GM12878 (cell line): Measurements from ENCODE around the gene ARID3B. TPM values are rescaled to one million over a fixed set of nuclear protein-coding genes. Genes with fewer than 3 reads are reported as not detected.

Source experiments
- CBFB ChIP-seq: IDR thresholded peaks from 2 replicates; pipeline ENCODE4 v1.6.1; 2016; ENCODE audit warnings: antibody characterized with exemption, low read depth
- CTCF ChIP-seq, 3 experiments: IDR thresholded peaks in 2 of 3; conservative IDR thresholded peaks in 1 of 3; 2 replicates each; pipeline ENCODE4 v1.5.1; 2011; ENCODE audit warnings: low read depth in 3 of 3, low read length in 3 of 3, mild to moderate bottlenecking in 3 of 3, control low read depth in 2 of 3, moderate library complexity in 2 of 3, inconsistent platforms in 1 of 3, mixed read lengths in 1 of 3; ENCODE audit not compliant: control insufficient read depth in 2 of 3, insufficient read depth in 1 of 3; ENCODE audit errors: extremely low read depth in 1 of 3
- HDAC6 ChIP-seq: fragments of 200-600 bp; sonication (generic); IDR thresholded peaks from one replicate; pipeline ENCODE4 v1.8.0; 2017; ENCODE audit warnings: antibody characterized with exemption; ENCODE audit not compliant: unreplicated experiment
- IKZF1 ChIP-seq: fragments of 450-650 bp; conservative IDR thresholded peaks from 2 replicates; pipeline ENCODE4 v1.6.1; 2017; ENCODE audit warnings: antibody characterized with exemption, mild to moderate bottlenecking
- MAX ChIP-seq: IDR thresholded peaks from 2 replicates; pipeline ENCODE4 v1.6.1; 2012; ENCODE audit warnings: low read depth, low read length, improper control_type of control experiment
- MEF2A ChIP-seq: IDR thresholded peaks from 2 replicates; pipeline ENCODE4 v1.6.1; 2011; ENCODE audit warnings: low read depth, mild to moderate bottlenecking, low read length, moderate library complexity; ENCODE audit not compliant: insufficient read depth
- MTA3 ChIP-seq: IDR thresholded peaks from 2 replicates; pipeline ENCODE4 v1.6.1; 2012; ENCODE audit warnings: low read length, inconsistent platforms, borderline replicate concordance
- NBN ChIP-seq: fragments of 450-650 bp; IDR thresholded peaks from 2 replicates; pipeline ENCODE4 v1.6.1; 2016
- NR2C1 ChIP-seq: fragments of 450-650 bp; IDR thresholded peaks from 2 replicates; pipeline ENCODE4 v1.6.1; 2017; ENCODE audit warnings: antibody characterized with exemption, mild to moderate bottlenecking, moderate library complexity
- POLR2AphosphoS5 ChIP-seq: IDR thresholded peaks from 2 replicates; pipeline ENCODE4 v1.6.1; 2011; ENCODE audit warnings: mild to moderate bottlenecking, low read length, inconsistent platforms
- RB1 ChIP-seq: fragments of 450-650 bp; formaldehyde crosslinking; IDR thresholded peaks from 2 replicates; pipeline ENCODE4 v1.6.1; 2017; ENCODE audit warnings: mild to moderate bottlenecking, borderline replicate concordance
- RBBP5 ChIP-seq: fragments of 200-600 bp; sonication (generic); conservative IDR thresholded peaks from 2 replicates; pipeline ENCODE4 v1.6.1; 2016
- RCOR1 ChIP-seq: conservative IDR thresholded peaks from 2 replicates; pipeline ENCODE4 v1.6.1; 2012; ENCODE audit warnings: low read depth, low read length, improper control_type of control experiment
- RELA ChIP-seq: fragments of 450-650 bp; IDR thresholded peaks from 2 replicates; pipeline ENCODE4 v1.8.0; 2014; ENCODE audit warnings: borderline replicate concordance; ENCODE audit not compliant: partially characterized antibody
- SMAD1 ChIP-seq: fragments of 450-650 bp; IDR thresholded peaks from 2 replicates; pipeline ENCODE4 v1.6.1; 2018; ENCODE audit warnings: mild to moderate bottlenecking, low read depth; ENCODE audit not compliant: partially characterized antibody
- SREBF1 ChIP-seq: IDR thresholded peaks from 2 replicates; pipeline ENCODE4 v1.6.1; 2012; ENCODE audit warnings: mild to moderate bottlenecking, low read length
- SREBF2 ChIP-seq: IDR thresholded peaks from 2 replicates; pipeline ENCODE4 v1.6.1; 2012; ENCODE audit warnings: mild to moderate bottlenecking, low read length
- TBL1XR1 ChIP-seq: IDR thresholded peaks from 2 replicates; pipeline ENCODE4 v1.6.1; 2012; ENCODE audit warnings: low read depth, low read length, improper control_type of control experiment
- ZBED1 ChIP-seq: IDR thresholded peaks from 2 replicates; pipeline ENCODE4 v1.6.1; 2016; ENCODE audit warnings: borderline replicate concordance
- polyA plus RNA-seq, 11 experiments: library from polyadenylated mRNA; depleted of rRNA in 4 of 11; unstranded in 6 of 11; stranded (reverse) in 5 of 11; fragments of >200 nt; fragmentation: Nextera tagmentation in 4 of 11; fragmentation: Illumina TruSeq in 1 of 11; extraction: Ambion mirVana in 4 of 11; extraction: Trizol in 1 of 11; gene quantifications; 1 replicate in 1 of 11; 2 replicates in 10 of 11; pipeline versions ENCODE4 v1.2.1 to v1.2.3, GENCODE V29; 2011 to 2016; ENCODE audit warnings: inconsistent platforms in 2 of 11, missing spikeins in 2 of 11, low read depth in 1 of 11
- total RNA-seq, 4 experiments: library from RNA; depleted of rRNA in 3 of 4; stranded (reverse); fragments of >200 nt in 3 of 4; fragmentation: Illumina TruSeq in 1 of 4; extraction: Trizol in 1 of 4; gene quantifications; 2 replicates each; pipeline versions ENCODE4 v1.2.1 to v1.2.3, GENCODE V29; 2013 to 2021
- TF ChIP-seq, protein P1 (sequence below): fragments of 150-350 bp; IDR thresholded peaks from 2 replicates; pipeline ENCODE4 v1.6.1; 2014; ENCODE audit warnings: mild to moderate bottlenecking, low read depth, low read length
- TF ChIP-seq, protein P2 (sequence below): IDR thresholded peaks from 2 replicates; pipeline ENCODE4 v1.6.1; 2011; ENCODE audit warnings: borderline replicate concordance, low read depth, mild to moderate bottlenecking, moderate library complexity, mixed read lengths, low read length; ENCODE audit not compliant: insufficient read depth; ENCODE audit errors: extremely low read length

ARID3B gene
- total and polyA plus RNA-seq, 10 of the 15 experiments (the other 5 are each of a cell fraction or from before 2014, with no cell fraction given) = 1.1 to 33.4 (median 24.0) TPM

DNA sequence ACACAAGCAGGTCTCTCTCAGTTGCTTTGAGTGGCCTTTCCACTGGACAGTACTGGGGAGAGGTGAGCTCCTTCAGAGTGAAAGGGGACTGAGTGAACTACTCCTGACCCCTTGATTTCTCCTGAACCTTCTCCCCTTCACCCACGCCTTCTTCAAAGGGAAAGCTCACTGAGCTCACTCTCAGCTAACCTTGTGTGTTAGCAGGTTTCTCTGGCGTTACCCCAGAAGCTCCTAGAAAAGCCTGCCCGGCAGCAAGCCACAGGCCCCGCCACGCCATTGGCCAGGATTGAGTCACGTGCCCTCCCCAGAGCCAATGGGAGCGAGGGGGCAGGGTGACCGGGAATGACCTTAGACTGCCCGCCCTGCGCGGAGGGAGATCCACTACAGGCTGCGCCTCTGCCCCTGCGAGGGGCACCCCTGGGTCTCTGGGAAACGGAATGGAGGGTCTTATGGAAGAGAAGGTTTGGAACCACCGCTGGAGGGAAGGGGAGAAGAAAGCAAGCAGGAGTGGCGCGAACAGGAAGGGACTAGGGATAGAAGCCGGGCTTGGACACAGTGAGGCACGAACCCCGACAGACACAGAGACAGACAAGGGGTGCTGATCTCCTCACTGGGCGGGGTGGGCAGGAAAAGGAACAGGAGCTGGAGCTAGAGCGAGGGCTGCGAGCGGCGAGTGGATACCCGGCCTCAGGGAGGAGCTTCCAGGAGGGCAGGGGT is 57.3 kb downstream of the ARID3B start (continued):
- TF ChIP-seq MAX (peak; percentile 93), RB1 (peak; percentile 55; the same call in 1 of the 2 replicates), NBN (peak; percentile 58; the same call in 1 of the 2 replicates), RBBP5 (no peak), MTA3 (peak; percentile 94; the same call in 1 of the 2 replicates), CBFB (peak; percentile 84; the same call in 1 of the 2 replicates), SMAD1 (peak; percentile 43), CTCF (IDR thresholded peaks at IDR 0.05 in 2 of 3, conservative IDR thresholded peaks at IDR 0.05 in 1 of 3; ENCODE audit: control insufficient read depth in 2 of 3, extremely low read depth in 1 of 3, insufficient read depth in 1 of 3, low read depth in 3 of 3, low read length in 3 of 3) (no peak), TBL1XR1 (no peak), HDAC6 (no peak), MEF2A (no peak), IKZF1 (0 out of 2 replicates have a peak, but pooled peaks have one; percentile 33), POLR2AphosphoS5 (no peak; the same call in 1 of the 2 replicates), RELA (peak; percentile 56), ZBED1 (no peak), RCOR1 (no peak), SREBF2 (no peak), SREBF1 (no peak), NR2C1 (peak; percentile 50; the same call in 1 of the 2 replicates)
- TF ChIP-seq, protein P1, sequence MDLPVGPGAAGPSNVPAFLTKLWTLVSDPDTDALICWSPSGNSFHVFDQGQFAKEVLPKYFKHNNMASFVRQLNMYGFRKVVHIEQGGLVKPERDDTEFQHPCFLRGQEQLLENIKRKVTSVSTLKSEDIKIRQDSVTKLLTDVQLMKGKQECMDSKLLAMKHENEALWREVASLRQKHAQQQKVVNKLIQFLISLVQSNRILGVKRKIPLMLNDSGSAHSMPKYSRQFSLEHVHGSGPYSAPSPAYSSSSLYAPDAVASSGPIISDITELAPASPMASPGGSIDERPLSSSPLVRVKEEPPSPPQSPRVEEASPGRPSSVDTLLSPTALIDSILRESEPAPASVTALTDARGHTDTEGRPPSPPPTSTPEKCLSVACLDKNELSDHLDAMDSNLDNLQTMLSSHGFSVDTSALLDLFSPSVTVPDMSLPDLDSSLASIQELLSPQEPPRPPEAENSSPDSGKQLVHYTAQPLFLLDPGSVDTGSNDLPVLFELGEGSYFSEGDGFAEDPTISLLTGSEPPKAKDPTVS = no peak
- TF ChIP-seq, protein P2, sequence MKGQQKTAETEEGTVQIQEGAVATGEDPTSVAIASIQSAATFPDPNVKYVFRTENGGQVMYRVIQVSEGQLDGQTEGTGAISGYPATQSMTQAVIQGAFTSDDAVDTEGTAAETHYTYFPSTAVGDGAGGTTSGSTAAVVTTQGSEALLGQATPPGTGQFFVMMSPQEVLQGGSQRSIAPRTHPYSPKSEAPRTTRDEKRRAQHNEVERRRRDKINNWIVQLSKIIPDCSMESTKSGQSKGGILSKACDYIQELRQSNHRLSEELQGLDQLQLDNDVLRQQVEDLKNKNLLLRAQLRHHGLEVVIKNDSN = peak; percentile 98
